GM19324 (cell line): ENCODE data around the gene DBN1.

Experiments
- ATAC-seq: cut with Tn5 transposase; IDR thresholded peaks from one replicate; pipeline ENCODE4 v1.9.1; 2021; ENCODE audit warnings: mild to moderate bottlenecking, moderate library complexity; ENCODE audit not compliant: unreplicated experiment, low FRiP score

The DBN1 gene

GRCh38 chr5:177505075-177505474, 31.6 kb upstream of the DBN1 start:
- ATAC-seq: no peak

- no peak for ATAC-seq
Observed at GRCh38 chr5:177504086-177505056, 30.9 kb upstream of the DBN1 start.

GRCh38 chr5:177503351-177504085, 30.1 kb upstream of the DBN1 start:
- no peak for ATAC-seq

- ATAC-seq: no peak
Observed at GRCh38 chr5:177502886-177503285, 29.5 kb upstream of the DBN1 start.

GRCh38 chr5:177501874-177502678, 28.6 kb upstream of the DBN1 start:
- no peak for ATAC-seq

GRCh38 chr5:177500685-177501522, 27.5 kb upstream of the DBN1 start:
- no peak for ATAC-seq

- no peak for ATAC-seq
Observed at GRCh38 chr5:177499842-177500241, 26.4 kb upstream of the DBN1 start.

- ATAC-seq: no peak
Observed at GRCh38 chr5:177498013-177498787, 24.8 kb upstream of the DBN1 start.

GRCh38 chr5:177497292-177498012, 24.0 kb upstream of the DBN1 start, which contains the start of gene PDLIM7:
Gene PDLIM7, minus strand, starts transcription at chr5:177497604. Its CDS starts 1,092 bp downstream, at chr5:177496512.
- peak; percentile 85 for ATAC-seq

- ATAC-seq: no peak
Observed at GRCh38 chr5:177496727-177497291, 23.4 kb upstream of the DBN1 start.

- no peak for ATAC-seq
Observed at GRCh38 chr5:177496070-177496726, 22.8 kb upstream of the DBN1 start.

GRCh38 chr5:177495243-177496060, 22.0 kb upstream of the DBN1 start:
- no peak for ATAC-seq

- no peak for ATAC-seq
Observed at GRCh38 chr5:177494346-177495195, 21.1 kb upstream of the DBN1 start.

GRCh38 chr5:177493795-177494345, 20.4 kb upstream of the DBN1 start:
- no peak for ATAC-seq

- ATAC-seq: no peak
Observed at GRCh38 chr5:177492841-177493240, 19.4 kb upstream of the DBN1 start.
